IPS-NIHi7 (cell line): Measurements from ENCODE around the gene AKAP13.
"Not testable (repeated sequence)": the region's sequence is repeated elsewhere in the genome, so short reads cannot be mapped to it uniquely, and the experiment has no call there.

Source experiments
- DNase-seq: peaks from one replicate; pipeline ENCODE4 v3.0.0; 2012; ENCODE audit warnings: mixed read lengths; ENCODE audit errors: extremely low spot score

The AKAP13 gene, protein sequence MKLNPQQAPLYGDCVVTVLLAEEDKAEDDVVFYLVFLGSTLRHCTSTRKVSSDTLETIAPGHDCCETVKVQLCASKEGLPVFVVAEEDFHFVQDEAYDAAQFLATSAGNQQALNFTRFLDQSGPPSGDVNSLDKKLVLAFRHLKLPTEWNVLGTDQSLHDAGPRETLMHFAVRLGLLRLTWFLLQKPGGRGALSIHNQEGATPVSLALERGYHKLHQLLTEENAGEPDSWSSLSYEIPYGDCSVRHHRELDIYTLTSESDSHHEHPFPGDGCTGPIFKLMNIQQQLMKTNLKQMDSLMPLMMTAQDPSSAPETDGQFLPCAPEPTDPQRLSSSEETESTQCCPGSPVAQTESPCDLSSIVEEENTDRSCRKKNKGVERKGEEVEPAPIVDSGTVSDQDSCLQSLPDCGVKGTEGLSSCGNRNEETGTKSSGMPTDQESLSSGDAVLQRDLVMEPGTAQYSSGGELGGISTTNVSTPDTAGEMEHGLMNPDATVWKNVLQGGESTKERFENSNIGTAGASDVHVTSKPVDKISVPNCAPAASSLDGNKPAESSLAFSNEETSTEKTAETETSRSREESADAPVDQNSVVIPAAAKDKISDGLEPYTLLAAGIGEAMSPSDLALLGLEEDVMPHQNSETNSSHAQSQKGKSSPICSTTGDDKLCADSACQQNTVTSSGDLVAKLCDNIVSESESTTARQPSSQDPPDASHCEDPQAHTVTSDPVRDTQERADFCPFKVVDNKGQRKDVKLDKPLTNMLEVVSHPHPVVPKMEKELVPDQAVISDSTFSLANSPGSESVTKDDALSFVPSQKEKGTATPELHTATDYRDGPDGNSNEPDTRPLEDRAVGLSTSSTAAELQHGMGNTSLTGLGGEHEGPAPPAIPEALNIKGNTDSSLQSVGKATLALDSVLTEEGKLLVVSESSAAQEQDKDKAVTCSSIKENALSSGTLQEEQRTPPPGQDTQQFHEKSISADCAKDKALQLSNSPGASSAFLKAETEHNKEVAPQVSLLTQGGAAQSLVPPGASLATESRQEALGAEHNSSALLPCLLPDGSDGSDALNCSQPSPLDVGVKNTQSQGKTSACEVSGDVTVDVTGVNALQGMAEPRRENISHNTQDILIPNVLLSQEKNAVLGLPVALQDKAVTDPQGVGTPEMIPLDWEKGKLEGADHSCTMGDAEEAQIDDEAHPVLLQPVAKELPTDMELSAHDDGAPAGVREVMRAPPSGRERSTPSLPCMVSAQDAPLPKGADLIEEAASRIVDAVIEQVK (N-terminal part only)

GRCh38 chr15:85380217-85380811, at the start of gene AKAP13:
TSS of gene AKAP13 (plus strand) at chr15:85380603. CDS start at chr15:85485721, 105,118 bp downstream.
- peak; percentile 95 for DNase-seq

- peak; percentile 85 for DNase-seq
These were observed 49.4 kb upstream of the AKAP13 start for GRCh38 chr15:85330901-85331588.

DNA sequence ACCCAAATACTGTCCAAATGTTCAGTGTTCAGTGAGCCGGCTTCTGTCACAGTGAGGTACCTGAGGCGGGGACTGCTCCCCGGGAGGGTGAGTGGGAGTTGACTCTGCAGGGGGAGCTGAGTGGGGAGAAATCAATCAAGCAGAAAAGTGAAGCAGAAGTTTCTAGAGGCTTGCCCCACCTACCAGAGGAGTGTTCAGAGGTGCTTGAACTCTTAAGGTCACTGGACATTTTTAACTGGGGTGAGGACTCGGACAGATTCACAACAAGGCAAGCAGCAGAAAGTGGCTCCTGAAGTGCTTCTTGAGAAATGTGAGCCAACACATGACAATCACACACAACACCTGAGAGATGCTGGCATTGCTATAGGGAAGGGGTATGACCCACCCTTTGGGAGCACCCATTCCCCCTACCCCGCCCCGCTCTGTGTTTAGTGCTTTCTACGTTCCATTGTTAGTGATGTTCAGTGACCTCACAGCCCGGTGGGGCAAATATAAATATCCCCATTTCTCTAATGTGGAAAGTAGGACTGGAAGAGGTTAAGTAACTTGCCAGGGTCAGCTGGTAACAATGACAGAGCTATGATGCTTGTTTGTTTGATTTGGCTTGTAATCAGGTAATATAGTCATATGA, 48.6 kb upstream of the AKAP13 start:
- no peak for DNase-seq

DNA sequence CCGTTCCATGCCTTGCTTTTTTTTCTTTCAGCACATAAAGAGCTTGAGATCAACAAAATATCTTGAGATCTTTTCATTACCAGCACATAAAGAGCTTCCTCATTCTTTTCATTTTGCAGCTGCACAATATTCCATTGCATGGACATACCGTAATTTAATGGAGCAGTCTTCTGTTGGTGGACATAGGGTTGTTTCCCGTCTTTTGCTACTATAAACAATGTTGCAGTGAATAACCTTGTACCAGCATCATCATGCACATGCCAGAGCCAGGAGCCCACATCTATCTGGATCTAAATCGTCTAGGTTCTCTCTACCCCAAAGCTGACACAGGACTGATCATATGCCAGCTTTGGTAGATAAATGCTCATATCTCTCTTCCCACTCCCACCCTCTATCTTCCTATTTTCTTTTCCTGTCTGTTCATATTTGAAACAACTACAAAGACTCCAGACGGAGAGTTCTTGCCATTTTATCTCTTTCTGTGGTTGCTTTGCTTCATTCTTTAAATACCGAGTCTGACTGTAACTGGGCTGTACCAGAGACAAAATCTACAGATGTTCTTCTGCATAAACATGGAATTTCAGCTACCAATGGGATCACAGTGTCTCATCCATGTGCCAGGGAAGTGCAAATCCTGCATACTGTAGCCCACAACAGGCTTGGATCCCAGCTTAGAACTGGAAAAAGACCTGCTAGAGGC, 47.1 kb upstream of the AKAP13 start:
- DNase-seq: no peak

DNA sequence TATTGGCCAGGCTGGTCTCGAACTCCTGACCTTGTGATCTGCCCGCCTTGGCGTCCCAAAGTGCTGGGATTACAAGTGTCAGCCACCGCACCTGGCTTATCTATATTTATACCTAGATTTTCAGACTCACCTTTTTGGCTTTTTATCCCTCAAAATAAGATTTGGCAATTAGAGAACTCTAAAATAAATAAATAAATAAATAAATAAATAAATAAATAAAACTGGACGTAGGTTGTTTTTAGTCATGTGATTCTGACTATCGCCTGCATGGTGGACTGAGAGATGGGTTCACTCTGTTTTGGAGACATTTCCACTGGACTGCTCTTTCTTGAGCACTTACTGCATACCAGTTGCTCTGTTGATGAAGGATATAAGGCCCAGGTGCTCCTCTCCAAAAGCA, 46.2 kb upstream of the AKAP13 start:
- DNase-seq: no peak

DNA sequence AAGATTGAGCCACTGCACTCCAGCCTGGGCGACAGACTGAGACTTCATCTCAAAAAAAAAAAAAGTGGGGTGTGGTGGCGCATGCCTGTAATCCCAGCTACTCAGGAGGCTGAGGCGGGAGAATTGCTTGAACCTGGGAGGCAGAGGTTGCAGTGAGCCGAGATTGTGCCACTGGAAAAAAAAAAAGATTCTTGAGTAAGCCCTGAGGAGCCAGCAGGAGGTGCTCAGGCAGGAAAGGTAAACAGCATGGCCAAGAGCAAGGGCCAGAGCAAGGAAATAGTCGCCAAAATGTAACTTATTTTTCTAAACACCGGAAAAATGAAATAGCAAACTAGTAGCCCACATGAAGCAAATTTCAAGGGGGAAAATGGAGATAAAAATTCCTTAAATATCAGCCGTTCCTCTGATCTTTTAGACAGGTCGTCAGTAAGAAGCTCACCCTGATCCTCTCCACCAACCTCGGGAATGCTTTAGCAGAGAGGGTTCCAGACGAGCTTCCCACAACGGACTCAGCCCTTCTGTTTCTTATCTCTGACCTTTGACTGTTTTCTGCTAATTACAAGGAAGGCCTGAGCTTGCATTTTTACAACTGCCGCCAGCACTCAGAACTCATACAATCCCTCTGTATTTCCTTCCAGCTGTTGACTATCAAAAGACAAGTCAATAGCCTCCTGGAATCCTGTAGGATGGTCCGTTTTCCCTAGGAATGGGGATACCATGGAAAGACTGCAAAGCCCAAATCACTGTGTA, 45.0 kb upstream of the AKAP13 start:
- no peak for DNase-seq

DNA sequence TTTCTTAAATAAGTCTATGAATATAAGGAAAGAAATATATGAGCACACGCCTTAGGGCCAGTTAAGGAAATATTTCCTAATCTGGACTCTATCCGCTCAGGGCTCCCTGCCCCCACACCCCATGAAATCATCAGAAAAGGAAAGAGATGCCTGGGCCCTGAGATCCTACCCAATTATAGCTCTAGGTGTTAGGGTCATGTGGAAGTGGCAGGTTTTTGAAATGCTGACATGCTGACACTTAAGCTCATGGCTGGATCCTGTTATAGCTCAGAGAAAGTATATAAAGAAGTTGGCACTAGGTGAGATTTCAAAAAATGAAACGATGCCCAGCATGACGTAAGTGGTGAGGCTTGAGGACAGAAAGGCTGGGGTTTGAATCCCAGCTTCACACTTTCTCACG, 43.5 kb upstream of the AKAP13 start:
- no peak for DNase-seq

GRCh38 chr15:85337425-85338074, 42.9 kb upstream of the AKAP13 start:
- DNase-seq: no peak

GRCh38 chr15:85340321-85340665, 40.1 kb upstream of the AKAP13 start:
- no peak for DNase-seq

DNA sequence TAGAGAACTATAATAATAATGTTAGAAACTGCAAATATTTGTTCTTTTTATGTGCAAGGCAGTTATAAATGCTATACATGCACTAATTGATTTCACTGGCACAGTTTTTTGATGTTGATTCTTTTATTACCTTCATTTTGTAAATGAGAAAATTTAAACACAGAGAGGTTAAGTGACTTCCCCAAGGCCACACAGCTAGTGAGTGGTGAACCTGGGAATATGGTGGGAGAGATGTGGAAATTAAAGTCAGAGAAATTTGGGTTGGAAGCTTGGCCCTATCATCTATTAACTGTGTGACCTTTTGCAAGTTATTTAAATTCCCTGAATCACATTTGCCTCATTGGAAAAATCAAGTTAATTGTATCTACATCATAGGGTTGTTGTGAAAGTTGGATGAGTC, 39.6 kb upstream of the AKAP13 start:
- no peak for DNase-seq

GRCh38 chr15:85342163-85342562, 38.2 kb upstream of the AKAP13 start:
- DNase-seq: not testable (repeated sequence)

DNA sequence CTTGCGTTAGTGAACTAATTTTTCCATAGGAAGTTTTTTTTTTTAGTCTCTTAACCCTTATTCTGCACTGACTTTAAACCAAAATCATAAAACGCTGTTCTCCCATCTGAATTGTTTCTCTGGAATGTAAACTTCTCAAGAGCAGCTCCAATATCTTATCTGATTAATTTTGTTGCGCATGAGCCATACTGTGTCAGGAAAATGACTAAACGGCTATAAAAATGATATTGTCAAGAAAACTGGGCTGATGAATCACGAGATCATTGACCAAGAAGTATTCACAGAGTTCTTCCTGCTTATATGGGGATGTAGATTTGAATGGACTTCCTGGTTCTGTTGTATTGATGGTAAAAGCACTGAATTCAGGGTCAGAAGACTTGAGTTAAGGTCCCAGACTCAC, 37.0 kb upstream of the AKAP13 start:
- DNase-seq: not testable (repeated sequence)

DNA sequence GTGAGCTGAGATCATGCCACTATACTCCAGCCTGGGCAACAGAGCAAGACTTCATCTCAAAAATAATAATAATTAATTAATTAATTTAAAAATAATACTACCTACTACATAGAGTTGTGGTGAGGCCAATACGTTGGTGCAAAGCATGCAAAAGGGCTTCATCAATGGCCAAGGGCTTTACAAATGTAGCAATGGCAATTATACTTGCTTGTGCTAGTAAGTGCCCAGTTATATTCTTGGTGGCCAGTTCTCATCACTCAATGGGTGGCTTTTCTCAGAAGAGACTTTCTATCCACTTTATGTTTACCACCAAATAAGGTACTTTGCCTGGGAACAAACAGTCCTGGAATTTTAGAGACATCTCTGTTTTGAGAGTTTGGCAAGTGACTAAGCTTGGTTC, 36.2 kb upstream of the AKAP13 start:
- not testable (repeated sequence) for DNase-seq

- not testable (repeated sequence) for DNase-seq
These were observed 35.7 kb upstream of the AKAP13 start for GRCh38 chr15:85344653-85345114.

GRCh38 chr15:85345196-85345918, 35.0 kb upstream of the AKAP13 start:
- not testable (repeated sequence) for DNase-seq

- DNase-seq: not testable (repeated sequence)
These were observed 33.8 kb upstream of the AKAP13 start for GRCh38 chr15:85346462-85347084.
